Measurements from ENCODE around the gene MCU.
A peak's percentile ranks its signal among the peaks of the same experiment; 100 is the strongest.
"Not testable (repeated sequence)": the region's sequence is repeated elsewhere in the genome, so short reads cannot be mapped to it uniquely, and the experiment has no call there.

The MCU gene

GRCh38 chr10:72765051-72765745, 73.3 kb downstream of the MCU start:
- no peak for DNase-seq

GRCh38 chr10:72771195-72771594, 79.3 kb downstream of the MCU start:
- not testable (repeated sequence) for DNase-seq

DNA sequence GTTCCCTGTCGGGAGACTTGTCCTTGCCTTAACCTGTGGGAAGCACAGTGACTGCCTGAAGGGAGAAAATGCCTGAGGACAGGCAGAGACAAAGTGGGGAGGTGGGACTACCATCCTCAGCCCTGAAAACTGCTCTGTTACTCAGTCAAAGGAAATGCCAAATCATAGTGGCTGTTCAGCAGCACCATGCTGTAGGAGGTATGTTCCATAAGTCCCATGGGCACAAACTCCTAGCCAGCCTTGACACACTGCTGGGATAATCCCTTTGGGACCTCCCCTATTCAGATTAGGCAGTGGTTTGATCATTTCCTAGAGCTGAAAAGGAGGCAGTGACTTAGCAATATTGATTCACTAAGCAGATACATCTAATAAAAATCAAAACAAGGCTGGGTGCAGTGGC, 80.1 kb downstream of the MCU start:
- no peak for DNase-seq

DNA sequence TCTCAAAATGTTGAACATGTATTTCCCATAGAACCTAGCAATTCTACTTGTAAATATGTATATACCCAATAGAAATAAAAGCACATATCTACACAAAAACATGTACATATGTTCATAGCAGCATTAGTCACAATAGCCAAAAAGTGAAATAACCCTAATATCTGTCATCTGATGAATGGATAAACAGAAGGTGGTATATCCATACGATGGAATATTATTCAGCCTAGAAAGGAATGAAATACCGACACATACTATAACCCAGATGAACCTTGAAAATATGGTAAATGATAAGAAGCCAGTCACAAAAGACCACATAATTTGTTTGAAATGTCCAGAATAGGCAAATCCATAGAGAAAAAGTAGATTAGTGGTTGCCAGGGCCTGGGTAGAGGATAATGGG, 87.9 kb downstream of the MCU start:
- no peak for DNase-seq

GRCh38 chr10:72782649-72783330, 90.8 kb downstream of the MCU start:
- DNase-seq: no peak

DNA sequence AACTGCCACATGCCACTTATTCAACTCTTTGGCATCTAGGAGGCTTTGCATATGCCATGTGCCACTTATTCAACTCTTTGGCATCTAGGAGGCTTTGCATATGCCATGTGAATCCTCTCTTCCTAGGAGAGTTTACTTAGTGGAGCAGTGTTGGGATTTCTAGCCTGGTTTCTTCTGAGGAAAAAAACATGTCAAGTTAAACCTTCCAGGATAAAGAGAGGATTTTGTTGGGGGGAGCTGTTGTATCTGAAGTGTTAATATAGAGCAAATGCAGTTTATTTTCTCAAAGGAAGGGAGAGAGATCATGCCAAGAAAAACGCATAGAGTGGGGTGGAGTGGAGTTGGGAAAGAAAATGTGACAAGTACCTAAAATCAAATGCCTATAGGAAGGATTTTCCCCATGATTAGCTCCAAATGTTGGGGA, 91.5 kb downstream of the MCU start:
- no peak for DNase-seq

GRCh38 chr10:72784551-72785351, 92.8 kb downstream of the MCU start:
- DNase-seq: no peak

- no peak for DNase-seq
Measured at GRCh38 chr10:72785409-72785808, 93.5 kb downstream of the MCU start.

DNA sequence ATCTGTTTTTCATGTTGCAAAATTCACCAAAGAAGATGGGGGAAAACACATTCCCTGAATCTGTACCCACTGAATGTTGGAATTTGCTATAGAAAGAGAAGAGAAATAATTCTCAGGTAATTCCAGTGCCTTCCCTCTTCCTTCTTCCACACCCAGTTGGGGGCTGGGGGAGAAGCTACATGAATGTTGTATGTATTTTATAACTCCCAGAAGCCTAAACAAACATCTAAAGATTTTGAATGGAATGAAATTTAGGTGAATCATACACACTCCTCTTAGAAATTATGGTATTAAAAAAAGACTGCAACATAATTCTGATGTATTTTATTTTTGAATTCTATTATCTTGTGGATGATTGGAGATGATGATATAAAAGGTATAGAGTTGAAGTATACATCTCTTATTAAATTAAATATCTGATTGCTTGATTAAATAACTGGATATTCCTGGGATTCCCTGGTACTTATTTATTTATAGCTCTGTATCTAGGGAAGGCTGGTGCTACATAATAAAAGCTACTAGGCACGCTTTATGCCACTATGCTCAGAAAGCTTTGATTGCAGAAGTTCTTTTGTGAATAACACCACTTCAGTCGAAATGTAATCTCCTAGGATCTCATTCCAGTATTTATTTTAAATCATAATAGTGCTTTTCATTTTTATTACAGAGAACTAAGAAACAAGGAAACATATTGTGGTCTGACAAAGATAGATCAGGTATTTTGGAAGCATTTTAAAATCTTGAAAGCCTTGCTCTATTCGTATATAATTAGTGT, 98.5 kb downstream of the MCU start:
- no peak for DNase-seq

DNA sequence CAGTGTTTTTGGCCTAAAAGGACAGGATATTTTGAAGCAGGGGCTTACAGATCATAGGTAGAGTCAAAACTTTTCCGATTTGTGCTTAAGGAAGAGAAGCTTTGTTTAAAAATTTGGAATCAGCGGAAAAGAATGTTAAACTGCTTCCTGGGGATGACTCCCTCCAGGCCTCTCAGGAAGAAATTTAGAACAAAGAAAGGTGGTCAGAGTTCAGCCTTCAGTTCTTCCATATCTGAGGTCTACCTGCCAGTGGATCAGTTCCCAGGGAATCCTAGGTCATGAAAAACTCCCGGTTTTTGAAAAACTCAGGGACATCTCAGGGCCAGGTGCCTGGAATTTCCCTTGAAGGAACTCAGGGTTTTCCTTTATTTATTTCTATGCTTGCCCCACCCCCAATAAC, 100.3 kb downstream of the MCU start:
- no peak for DNase-seq

DNA sequence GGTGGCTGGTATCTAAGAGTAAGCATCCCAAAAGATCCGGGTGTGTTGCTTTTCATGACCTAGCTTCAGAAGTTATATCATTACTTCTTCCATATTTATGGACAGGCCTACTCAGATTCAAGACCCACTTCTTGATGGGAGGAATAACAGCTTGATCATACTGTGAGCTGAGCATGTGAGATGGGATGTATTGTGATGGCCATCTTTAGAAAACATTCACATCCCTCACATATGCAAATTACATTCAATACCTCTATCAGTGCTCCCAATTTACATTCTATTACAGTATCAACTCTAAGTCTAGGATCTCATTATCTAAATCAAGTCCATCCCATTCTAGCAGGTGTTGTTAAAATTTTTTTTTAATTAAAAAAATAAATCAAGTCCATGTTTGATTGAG, 101.8 kb downstream of the MCU start:
- DNase-seq: no peak

- DNase-seq: no peak
Measured at GRCh38 chr10:72794260-72794659, 102.3 kb downstream of the MCU start.

DNA sequence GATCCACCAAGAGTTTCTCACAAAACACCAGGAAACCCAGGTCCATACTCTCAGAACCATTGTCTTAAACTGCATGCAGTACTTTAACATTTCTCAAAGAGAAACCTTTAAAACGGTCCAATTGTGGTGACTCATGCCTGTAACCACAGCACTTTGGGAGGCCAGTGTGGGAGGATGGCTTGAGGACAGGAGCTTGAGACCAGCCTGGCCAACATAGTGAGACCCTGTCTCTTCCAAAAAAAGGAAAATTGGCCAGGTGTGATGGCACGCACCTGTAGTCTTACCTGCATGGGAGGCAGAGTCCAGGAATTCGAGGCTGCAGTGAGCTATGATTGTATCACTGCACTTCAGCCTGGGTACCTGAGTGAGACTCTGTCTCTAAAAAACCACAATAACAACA, 104.1 kb downstream of the MCU start:
- DNase-seq: no peak

GRCh38 chr10:72796538-72796937, 104.6 kb downstream of the MCU start:
- DNase-seq: no peak

DNA sequence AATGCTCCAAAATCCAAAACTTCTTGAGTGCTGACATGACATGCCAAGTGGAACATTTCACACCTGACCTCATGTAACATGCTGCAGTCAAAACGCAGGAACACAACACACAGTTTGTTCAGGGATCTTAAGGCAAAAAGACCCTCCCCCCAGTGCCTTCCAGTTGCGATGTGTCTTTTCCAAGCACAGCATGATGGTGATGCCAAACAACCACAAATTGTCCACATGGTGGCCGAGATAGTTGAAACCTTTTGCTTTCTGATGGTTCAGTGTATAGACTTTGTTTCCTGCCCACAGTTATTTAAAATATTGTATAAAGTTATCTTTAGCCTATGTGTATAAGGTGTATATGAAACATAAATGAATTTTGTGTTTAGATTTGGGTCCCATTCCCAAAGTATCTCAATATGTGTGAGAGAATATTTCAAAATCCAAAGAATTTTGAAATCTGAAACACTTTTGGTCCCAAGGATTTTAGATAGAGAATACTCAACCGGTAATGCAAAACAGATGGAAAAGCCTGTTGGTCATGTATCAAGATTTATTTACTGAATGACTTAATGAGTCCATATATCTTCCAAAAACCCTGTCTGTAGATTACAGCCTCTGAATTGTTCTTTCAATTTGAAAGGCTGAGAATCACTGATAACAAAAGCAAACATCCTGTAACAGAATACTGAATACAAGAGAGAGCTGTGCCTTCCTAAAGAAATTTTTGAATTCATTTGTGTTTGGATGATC, 108.2 kb downstream of the MCU start:
- no peak for DNase-seq

DNA sequence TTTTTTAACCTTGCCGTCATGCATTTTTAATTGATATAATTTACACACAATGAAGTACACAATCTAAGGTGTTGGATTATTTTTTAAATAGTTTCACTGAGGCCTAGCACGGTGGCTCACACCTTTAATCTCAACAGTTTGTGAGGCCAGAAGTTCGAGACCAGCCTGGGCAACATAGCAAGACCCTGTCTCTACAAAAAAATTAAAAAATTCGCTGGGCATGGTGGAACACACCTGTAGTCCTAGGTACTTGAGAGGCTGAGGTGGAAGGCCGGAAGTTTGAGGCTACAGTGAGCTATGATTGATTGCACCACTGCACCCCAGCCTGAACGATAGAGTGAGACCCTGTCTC, 108.8 kb downstream of the MCU start:
- DNase-seq: no peak

DNA sequence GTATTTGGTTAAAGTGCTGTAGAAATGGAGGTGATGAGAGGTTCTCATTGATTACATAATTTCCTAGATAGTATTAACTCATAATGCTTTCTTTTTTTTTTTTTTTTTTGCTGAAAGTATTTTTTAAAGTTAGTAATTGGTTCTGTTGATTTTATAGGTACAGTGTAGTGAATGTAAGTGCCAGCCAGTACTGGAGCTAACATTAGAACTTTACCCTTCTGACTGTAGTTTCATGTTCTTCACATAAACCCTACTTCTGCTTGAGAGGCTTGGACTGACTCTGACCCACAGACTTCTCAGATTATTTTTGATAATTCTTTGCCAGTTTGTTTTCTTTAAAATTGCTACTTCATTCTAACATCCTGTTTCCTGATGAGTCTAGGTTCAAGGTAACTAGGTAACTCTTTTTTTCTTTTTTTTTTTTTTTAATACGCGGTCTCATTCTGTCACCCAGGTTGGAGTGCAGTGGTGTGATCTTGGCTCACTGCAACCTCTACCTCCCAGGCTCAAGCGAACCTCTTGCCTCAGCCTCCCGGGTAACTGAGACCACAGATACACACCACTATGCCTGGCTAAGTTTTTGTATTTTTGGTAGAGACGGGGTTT, 109.4 kb downstream of the MCU start:
- no peak for DNase-seq

- DNase-seq: no peak
Measured at GRCh38 chr10:72802332-72802731, 110.4 kb downstream of the MCU start.

- DNase-seq: no peak
Measured at GRCh38 chr10:72802763-72803505, 111.0 kb downstream of the MCU start.

DNA sequence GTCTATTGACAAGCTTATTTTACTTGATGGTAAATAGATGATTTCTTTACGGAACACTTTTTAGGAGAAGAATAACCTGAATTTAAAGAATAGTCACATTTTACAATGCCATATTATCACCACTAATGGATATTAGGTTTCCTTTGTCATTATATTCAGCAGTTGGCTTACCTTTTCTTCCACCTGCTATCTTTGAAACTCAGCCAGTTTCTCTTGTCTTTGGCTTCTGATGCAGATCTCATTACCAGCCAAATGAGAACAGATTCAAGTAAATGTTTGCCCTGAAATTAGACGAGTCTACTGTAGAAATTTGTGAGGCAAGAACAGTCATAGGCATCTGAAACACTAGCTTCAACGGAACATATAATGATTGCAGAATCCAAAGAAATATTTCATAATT, 116.1 kb downstream of the MCU start:
- peak; percentile 4 for DNase-seq

- DNase-seq: no peak
Measured at GRCh38 chr10:72809006-72809405, 117.1 kb downstream of the MCU start.

Data from NCI-H2107 (cell line).